GM19397 (cell line): ENCODE measurements around the gene NMD3.
"Not testable (repeated sequence)": the region's sequence is repeated elsewhere in the genome, so short reads cannot be mapped to it uniquely, and the experiment has no call there.

ENCODE experiments used
- ATAC-seq: cut with Tn5 transposase; IDR thresholded peaks from one replicate; pipeline ENCODE4 v1.9.1; 2021; ENCODE audit warnings: mild to moderate bottlenecking, moderate library complexity; ENCODE audit not compliant: unreplicated experiment

Gene NMD3

GRCh38 chr3:161274691-161275298 is 53.7 kb downstream of the NMD3 start:
- ATAC-seq: no peak

- no peak for ATAC-seq
Observed at GRCh38 chr3:161275919-161276318, 54.8 kb downstream of the NMD3 start.

GRCh38 chr3:161282387-161282786 is 61.3 kb downstream of the NMD3 start:
- ATAC-seq: not testable (repeated sequence)

GRCh38 chr3:161284989-161285388 is 63.9 kb downstream of the NMD3 start:
- ATAC-seq: no peak

- no peak for ATAC-seq
Observed at GRCh38 chr3:161289174-161289573, 68.1 kb downstream of the NMD3 start.

GRCh38 chr3:161291191-161291901 is 70.2 kb downstream of the NMD3 start:
- no peak for ATAC-seq

GRCh38 chr3:161293381-161293780 is 72.3 kb downstream of the NMD3 start:
- no peak for ATAC-seq

- ATAC-seq: no peak
Observed at GRCh38 chr3:161295325-161295724, 74.2 kb downstream of the NMD3 start.

GRCh38 chr3:161296814-161297213 is 75.7 kb downstream of the NMD3 start:
- no peak for ATAC-seq
